ENCODE measurements around the gene NFE2L1. TPM values are rescaled to one million over a fixed set of nuclear protein-coding genes. Genes with fewer than 3 reads are reported as not detected.
"Not testable (repeated sequence)": the region's sequence is repeated elsewhere in the genome, so short reads cannot be mapped to it uniquely, and the experiment has no call there.

Gene NFE2L1
- total and polyA plus RNA-seq, 2 experiments from 2014 or later: 28.0 to 66.4 TPM

- no peak overlapping the region for H3K4me3 ChIP-seq
- H3K9me3 ChIP-seq (ENCODE audit: low read depth): no peaks in the 10 kb centered on the region
- H4K20me1 ChIP-seq (ENCODE audit: insufficient read depth): no peaks in the 10 kb centered on the region
- no peak overlapping the region for H2AFZ ChIP-seq
- no peaks in the 10 kb centered on the region for H3K9me2 ChIP-seq (ENCODE audit: insufficient read depth)
- no peak overlapping the region for H3K9ac ChIP-seq
- no peaks in the 10 kb centered on the region for H3K27me3 ChIP-seq (replicated peaks; ENCODE audit: insufficient read depth)
- H3F3A ChIP-seq (ENCODE audit: insufficient read depth): no peaks in the 10 kb centered on the region
- no peaks in the 10 kb centered on the region for H3K36me3 ChIP-seq (ENCODE audit: low read depth)
- peaks cover 5% of the 10 kb centered on the region; the same call in 1 of the 2 replicates for H3K4me1 ChIP-seq (ENCODE audit: insufficient read depth)
- 26 to 34% methylated on average over 5 of the region's 5 CpGs for WGBS, 2 experiments (ENCODE audit: low coverage in 1 of 2, low lambda C conversion rate in 2 of 2, missing lambda C conversion rate in 2 of 2)
- H3K27ac ChIP-seq: no peak overlapping the region
- TF ChIP-seq EZH2phosphoT487 (IDR thresholded peaks at IDR 0.05; ENCODE audit: insufficient read depth, low read depth) (no peak), EZH2 (IDR thresholded peaks at IDR 0.05; ENCODE audit: insufficient read depth, poor library complexity, severe bottlenecking) (no peak)
- in situ Hi-C loops (cut with MboI): no loop called here
- no peaks in the 10 kb centered on the region for H3K79me2 ChIP-seq (ENCODE audit: insufficient read depth)
- H3K4me2 ChIP-seq (ENCODE audit: unreplicated experiment): peak overlapping the region; percentile 88
- peak; percentile 25 for DNase-seq
These were observed 35.5 kb upstream of the NFE2L1 start for GRCh38 chr17:48012654-48013053.

- DNase-seq: no peak
- 96 to 97% methylated on average over 6 of the region's 6 CpGs for WGBS, 2 experiments (ENCODE audit: low coverage in 1 of 2, low lambda C conversion rate in 2 of 2, missing lambda C conversion rate in 2 of 2)
- TF ChIP-seq EZH2 (IDR thresholded peaks at IDR 0.05; ENCODE audit: insufficient read depth, poor library complexity, severe bottlenecking) (no peak), EZH2phosphoT487 (IDR thresholded peaks at IDR 0.05; ENCODE audit: insufficient read depth, low read depth) (no peak)
- H3K9me3 ChIP-seq (ENCODE audit: low read depth): no peaks in the 10 kb centered on the region
- no peaks in the 10 kb centered on the region for H3K36me3 ChIP-seq (ENCODE audit: low read depth)
- no peaks in the 10 kb centered on the region for H3F3A ChIP-seq (ENCODE audit: insufficient read depth)
- H3K4me1 ChIP-seq (ENCODE audit: insufficient read depth): peaks cover 5% of the 10 kb centered on the region; the same call in 1 of the 2 replicates
- no peaks in the 10 kb centered on the region for H4K20me1 ChIP-seq (ENCODE audit: insufficient read depth)
- H3K27me3 ChIP-seq (replicated peaks; ENCODE audit: insufficient read depth): no peaks in the 10 kb centered on the region
- no peak overlapping the region for H3K4me2 ChIP-seq (ENCODE audit: unreplicated experiment)
- H3K79me2 ChIP-seq (ENCODE audit: insufficient read depth): no peaks in the 10 kb centered on the region
- H3K9me2 ChIP-seq (ENCODE audit: insufficient read depth): no peaks in the 10 kb centered on the region
- no peak overlapping the region for H2AFZ ChIP-seq
- no peak overlapping the region for H3K27ac ChIP-seq
- H3K9ac ChIP-seq: no peak overlapping the region
- in situ Hi-C loops (cut with MboI): no loop called here
- H3K4me3 ChIP-seq: no peak overlapping the region
These were observed 34.1 kb upstream of the NFE2L1 start for GRCh38 chr17:48013876-48014594.

- in situ Hi-C loops (cut with MboI): loop anchor here (5.0 kb wide), 1 partner anchor 37 kb away; no protein-coding TSS in a partner anchor
- no peak for DNase-seq
- Histone ChIP-seq H3K4me1 (ENCODE audit: insufficient read depth) (peaks cover 5% of the 10 kb centered on the region; the same call in 1 of the 2 replicates), H3K9ac (no peak overlapping the region), H2AFZ (no peak overlapping the region), H3K27me3 (replicated peaks; ENCODE audit: insufficient read depth) (no peaks in the 10 kb centered on the region), H3K9me2 (ENCODE audit: insufficient read depth) (no peaks in the 10 kb centered on the region), H3K79me2 (ENCODE audit: insufficient read depth) (no peaks in the 10 kb centered on the region), H3K9me3 (ENCODE audit: low read depth) (no peaks in the 10 kb centered on the region), H3K36me3 (ENCODE audit: low read depth) (no peaks in the 10 kb centered on the region), H3K4me3 (no peak overlapping the region), H3K27ac (no peak overlapping the region), H4K20me1 (ENCODE audit: insufficient read depth) (no peaks in the 10 kb centered on the region), H3K4me2 (ENCODE audit: unreplicated experiment) (no peak overlapping the region), H3F3A (ENCODE audit: insufficient read depth) (no peaks in the 10 kb centered on the region)
- TF ChIP-seq EZH2 (IDR thresholded peaks at IDR 0.05; ENCODE audit: insufficient read depth, poor library complexity, severe bottlenecking) (no peak), EZH2phosphoT487 (IDR thresholded peaks at IDR 0.05; ENCODE audit: insufficient read depth, low read depth) (no peak)
- 82 to 85% methylated on average over 8 of the region's 8 CpGs for WGBS, 2 experiments (ENCODE audit: low coverage in 1 of 2, low lambda C conversion rate in 2 of 2, missing lambda C conversion rate in 2 of 2)
These were observed 33.5 kb upstream of the NFE2L1 start for GRCh38 chr17:48014595-48015111.

GRCh38 chr17:48016112-48016511, 32.0 kb upstream of the NFE2L1 start:
- Histone ChIP-seq H3K27ac (no peak overlapping the region), H3K4me3 (no peak overlapping the region), H2AFZ (no peak overlapping the region), H3K9ac (no peak overlapping the region), H3K9me3 (ENCODE audit: low read depth) (no peaks in the 10 kb centered on the region), H3K36me3 (ENCODE audit: low read depth) (no peaks in the 10 kb centered on the region), H4K20me1 (ENCODE audit: insufficient read depth) (no peaks in the 10 kb centered on the region), H3K4me2 (ENCODE audit: unreplicated experiment) (no peak overlapping the region), H3K4me1 (ENCODE audit: insufficient read depth) (peaks cover 5% of the 10 kb centered on the region; the same call in 1 of the 2 replicates), H3F3A (ENCODE audit: insufficient read depth) (no peaks in the 10 kb centered on the region), H3K79me2 (ENCODE audit: insufficient read depth) (no peaks in the 10 kb centered on the region), H3K9me2 (ENCODE audit: insufficient read depth) (no peaks in the 10 kb centered on the region), H3K27me3 (replicated peaks; ENCODE audit: insufficient read depth) (no peaks in the 10 kb centered on the region)
- in situ Hi-C loops (cut with MboI): loop anchor here (5.0 kb wide), 1 partner anchor 39 kb away; no protein-coding TSS in a partner anchor
- TF ChIP-seq EZH2phosphoT487 (IDR thresholded peaks at IDR 0.05; ENCODE audit: insufficient read depth, low read depth) (no peak), EZH2 (IDR thresholded peaks at IDR 0.05; ENCODE audit: insufficient read depth, poor library complexity, severe bottlenecking) (no peak)
- DNase-seq: peak; percentile 39
- 72 to 83% methylated on average over 2 of the region's 2 CpGs for WGBS, 2 experiments (ENCODE audit: low coverage in 1 of 2, low lambda C conversion rate in 2 of 2, missing lambda C conversion rate in 2 of 2)

GRCh38 chr17:48017817-48018158, 30.4 kb upstream of the NFE2L1 start:
- not testable (repeated sequence) for H2AFZ ChIP-seq; H3K27me3 ChIP-seq (replicated peaks; ENCODE audit: insufficient read depth); H3K79me2 ChIP-seq (ENCODE audit: insufficient read depth); H3K9ac ChIP-seq; H3K9me3 ChIP-seq (ENCODE audit: low read depth); H3K4me1 ChIP-seq (ENCODE audit: insufficient read depth); H3K9me2 ChIP-seq (ENCODE audit: insufficient read depth); H3K36me3 ChIP-seq (ENCODE audit: low read depth); H3K27ac ChIP-seq; H3K4me3 ChIP-seq; H3K4me2 ChIP-seq (ENCODE audit: unreplicated experiment); H4K20me1 ChIP-seq (ENCODE audit: insufficient read depth); H3F3A ChIP-seq (ENCODE audit: insufficient read depth); DNase-seq
- 81 to 92% methylated on average over 4 of the region's 4 CpGs for WGBS, 2 experiments (ENCODE audit: low coverage in 1 of 2, low lambda C conversion rate in 2 of 2, missing lambda C conversion rate in 2 of 2)
- in situ Hi-C loops (cut with MboI): loop anchor here (5.0 kb wide), 1 partner anchor 40 kb away; no protein-coding TSS in a partner anchor
